ENCODE results near the gene STBD1. TPM values are rescaled to one million over a fixed set of nuclear protein-coding genes. Genes with fewer than 3 reads are reported as not detected.

STBD1 gene
- total and polyA plus RNA-seq, 9 of the 15 experiments (the other 6 are each of a cell fraction or from before 2014, with no cell fraction given) = 0.08 to 0.64 (median 0.27) TPM; not detected in 2

GRCh38 chr4:76301775-76302162, 4.8 kb upstream of the STBD1 start (continued):
- TF ChIP-seq, protein P1, sequence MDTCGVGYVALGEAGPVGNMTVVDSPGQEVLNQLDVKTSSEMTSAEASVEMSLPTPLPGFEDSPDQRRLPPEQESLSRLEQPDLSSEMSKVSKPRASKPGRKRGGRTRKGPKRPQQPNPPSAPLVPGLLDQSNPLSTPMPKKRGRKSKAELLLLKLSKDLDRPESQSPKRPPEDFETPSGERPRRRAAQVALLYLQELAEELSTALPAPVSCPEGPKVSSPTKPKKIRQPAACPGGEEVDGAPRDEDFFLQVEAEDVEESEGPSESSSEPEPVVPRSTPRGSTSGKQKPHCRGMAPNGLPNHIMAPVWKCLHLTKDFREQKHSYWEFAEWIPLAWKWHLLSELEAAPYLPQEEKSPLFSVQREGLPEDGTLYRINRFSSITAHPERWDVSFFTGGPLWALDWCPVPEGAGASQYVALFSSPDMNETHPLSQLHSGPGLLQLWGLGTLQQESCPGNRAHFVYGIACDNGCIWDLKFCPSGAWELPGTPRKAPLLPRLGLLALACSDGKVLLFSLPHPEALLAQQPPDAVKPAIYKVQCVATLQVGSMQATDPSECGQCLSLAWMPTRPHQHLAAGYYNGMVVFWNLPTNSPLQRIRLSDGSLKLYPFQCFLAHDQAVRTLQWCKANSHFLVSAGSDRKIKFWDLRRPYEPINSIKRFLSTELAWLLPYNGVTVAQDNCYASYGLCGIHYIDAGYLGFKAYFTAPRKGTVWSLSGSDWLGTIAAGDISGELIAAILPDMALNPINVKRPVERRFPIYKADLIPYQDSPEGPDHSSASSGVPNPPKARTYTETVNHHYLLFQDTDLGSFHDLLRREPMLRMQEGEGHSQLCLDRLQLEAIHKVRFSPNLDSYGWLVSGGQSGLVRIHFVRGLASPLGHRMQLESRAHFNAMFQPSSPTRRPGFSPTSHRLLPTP (IDR thresholded peaks at IDR 0.05; ENCODE audit: borderline replicate concordance, extremely low read depth, insufficient read length) = no peak
- TF ChIP-seq ZBTB1 (CRISPR knock-in tag; IDR thresholded peaks at IDR 0.05; ENCODE audit: borderline replicate concordance, low read depth) (no peak), MCM7 (IDR thresholded peaks at IDR 0.05) (no peak), RUNX1 (IDR thresholded peaks at IDR 0.05; ENCODE audit: low read depth) (no peak), SMARCB1 (IDR thresholded peaks at IDR 0.05; ENCODE audit: insufficient read length, low read depth) (peak; percentile 50), ATF7 (IDR thresholded peaks at IDR 0.05) (0 out of 2 replicates have a peak, but pooled peaks have one; percentile 34), ETV5 (CRISPR knock-in tag; IDR thresholded peaks at IDR 0.05; ENCODE audit: low read depth) (no peak), BRD4 (IDR thresholded peaks at IDR 0.05) (no peak), PHTF2 (CRISPR knock-in tag; IDR thresholded peaks at IDR 0.05) (no peak), MITF (IDR thresholded peaks at IDR 0.05) (no peak), E4F1 (CRISPR knock-in tag; IDR thresholded peaks at IDR 0.05; ENCODE audit: borderline replicate concordance) (no peak), TCFL5 (CRISPR knock-in tag; conservative IDR thresholded peaks at IDR 0.05) (no peak), MECOM (CRISPR knock-in tag; IDR thresholded peaks at IDR 0.05) (no peak), ESRRA (IDR thresholded peaks at IDR 0.05; ENCODE audit: borderline replicate concordance, low read depth) (0 out of 2 replicates have a peak, but pooled peaks have one; percentile 11), ZNF232 (CRISPR knock-in tag; IDR thresholded peaks at IDR 0.05) (no peak), PTTG1 (tag; IDR thresholded peaks at IDR 0.05; ENCODE audit: low read depth) (no peak), RBBP5 (IDR thresholded peaks at IDR 0.05; ENCODE audit: borderline replicate concordance, insufficient read depth, low read length, poor library complexity, severe bottlenecking) (peak; percentile 33), RBM15 (IDR thresholded peaks at IDR 0.05; ENCODE audit: insufficient read depth, low read length) (no peak), HLTF (IDR thresholded peaks at IDR 0.05) (no peak), ZNF354B (CRISPR knock-in tag; IDR thresholded peaks at IDR 0.05) (no peak), SIX5 (IDR thresholded peaks at IDR 0.05; ENCODE audit: borderline replicate concordance in 1 of 2, insufficient read depth in 1 of 2, low read depth in 1 of 2, low read length in 2 of 2) (no peak), KDM1A (IDR thresholded peaks at IDR 0.05) (peak; percentile 73 to 75; a peak in 2 of 4 replicates), MTA2 (IDR thresholded peaks at IDR 0.05; ENCODE audit: low read depth) (no peak)
- TF ChIP-seq, protein P2, sequence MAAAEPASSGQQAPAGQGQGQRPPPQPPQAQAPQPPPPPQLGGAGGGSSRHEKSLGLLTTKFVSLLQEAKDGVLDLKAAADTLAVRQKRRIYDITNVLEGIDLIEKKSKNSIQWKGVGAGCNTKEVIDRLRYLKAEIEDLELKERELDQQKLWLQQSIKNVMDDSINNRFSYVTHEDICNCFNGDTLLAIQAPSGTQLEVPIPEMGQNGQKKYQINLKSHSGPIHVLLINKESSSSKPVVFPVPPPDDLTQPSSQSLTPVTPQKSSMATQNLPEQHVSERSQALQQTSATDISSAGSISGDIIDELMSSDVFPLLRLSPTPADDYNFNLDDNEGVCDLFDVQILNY (CRISPR knock-in tag; IDR thresholded peaks at IDR 0.05) = no peak
